Mesenchymal stem cell (in vitro differentiated cells and primary cell): ENCODE measurements around the gene CADPS.

Experiments used
- DNase-seq: peaks from one replicate; pipeline ENCODE4 v3.0.0-alpha.2; 2013
- H2AFZ ChIP-seq: one replicate; pipeline ENCODE4 v1.6.1; 2013; ENCODE audit warnings: low read depth, mild to moderate bottlenecking, control low read depth, inconsistent platforms, low read length, moderate library complexity
- H2AK5ac ChIP-seq: 2 replicates; pipeline ENCODE4 v1.6.1; 2013; ENCODE audit warnings: low read length, moderate library complexity, mild to moderate bottlenecking, inconsistent platforms; ENCODE audit not compliant: severe bottlenecking
- H2BK120ac ChIP-seq: one replicate; pipeline ENCODE4 v1.6.1; 2013; ENCODE audit warnings: low read depth, mild to moderate bottlenecking, inconsistent platforms, low read length, moderate library complexity
- H2BK12ac ChIP-seq, 2 experiments: one replicate each; pipeline ENCODE4 v1.6.1; 2013; ENCODE audit warnings: inconsistent platforms in 2 of 2, low read length in 2 of 2, mild to moderate bottlenecking in 2 of 2, moderate library complexity in 2 of 2, control low read depth in 1 of 2
- H2BK15ac ChIP-seq: one replicate; pipeline ENCODE4 v1.6.1; 2013; ENCODE audit warnings: mild to moderate bottlenecking, low read depth, inconsistent platforms; ENCODE audit not compliant: poor library complexity, severe bottlenecking
- H2BK5ac ChIP-seq: 2 replicates; pipeline ENCODE4 v1.6.1; 2013; ENCODE audit warnings: low read depth, mild to moderate bottlenecking, low read length, control low read depth, inconsistent platforms; ENCODE audit not compliant: poor library complexity, severe bottlenecking
- H3K14ac ChIP-seq, 2 experiments: one replicate each; pipeline ENCODE4 v1.6.1; 2013; ENCODE audit warnings: inconsistent platforms in 2 of 2, low read length in 2 of 2, control low read depth in 1 of 2, mild to moderate bottlenecking in 1 of 2, moderate library complexity in 1 of 2
- H3K18ac ChIP-seq, 2 experiments: one replicate each; pipeline ENCODE4 v1.6.1; 2013; ENCODE audit warnings: inconsistent platforms in 2 of 2, low read length in 2 of 2, control low read depth in 1 of 2, low read depth in 1 of 2, mild to moderate bottlenecking in 1 of 2
- H3K23ac ChIP-seq, 2 experiments: one replicate each; pipeline ENCODE4 v1.6.1; 2013; ENCODE audit warnings: inconsistent platforms in 2 of 2, low read length in 2 of 2, mild to moderate bottlenecking in 2 of 2, moderate library complexity in 2 of 2, control low read depth in 1 of 2
- H3K27ac ChIP-seq: 2 replicates; pipeline ENCODE4 v1.5.1; 2013; ENCODE audit warnings: mild to moderate bottlenecking, moderate library complexity, low read length, control low read depth, inconsistent platforms; ENCODE audit not compliant: poor library complexity, severe bottlenecking
- H3K27me3 ChIP-seq, 2 experiments: 2 replicates each; pipeline versions ENCODE4 v1.6.1 to v1.7.0; 2013; ENCODE audit warnings: low read length in 2 of 2, mild to moderate bottlenecking in 2 of 2, moderate library complexity in 2 of 2, control low read depth in 1 of 2, inconsistent platforms in 1 of 2; ENCODE audit not compliant: control insufficient read depth in 1 of 2, insufficient read depth in 1 of 2
- H3K36me3 ChIP-seq, 2 experiments: 2 replicates each; pipeline versions ENCODE4 v1.6.1 to v1.7.0; 2013; ENCODE audit warnings: low read length in 2 of 2, control low read depth in 1 of 2, inconsistent platforms in 1 of 2, low read depth in 1 of 2, mild to moderate bottlenecking in 1 of 2; ENCODE audit not compliant: insufficient read depth in 2 of 2, control insufficient read depth in 1 of 2
- H3K4ac ChIP-seq, 2 experiments: one replicate each; pipeline ENCODE4 v1.6.1; 2013; ENCODE audit warnings: inconsistent platforms in 2 of 2, low read length in 2 of 2, mild to moderate bottlenecking in 2 of 2, moderate library complexity in 2 of 2, control low read depth in 1 of 2, low read depth in 1 of 2
- H3K4me1 ChIP-seq: 2 replicates; pipeline ENCODE4 v1.6.1; 2013; ENCODE audit warnings: low read depth, low read length, control low read depth; ENCODE audit not compliant: control insufficient read depth, insufficient read depth
- H3K4me2 ChIP-seq: 2 replicates; pipeline ENCODE4 v1.6.1; 2013; ENCODE audit warnings: low read length, mild to moderate bottlenecking, inconsistent platforms; ENCODE audit not compliant: poor library complexity, severe bottlenecking
- H3K4me3 ChIP-seq, 2 experiments: 2 replicates each; pipeline versions ENCODE4 v1.5.1 to v1.7.0; 2013; ENCODE audit warnings: low read length in 2 of 2, mild to moderate bottlenecking in 2 of 2, control low read depth in 1 of 2, low read depth in 1 of 2; ENCODE audit not compliant: insufficient read depth in 1 of 2
- H3K79me1 ChIP-seq: replicated peaks from 2 replicates; pipeline ENCODE4 v1.6.1; 2013; ENCODE audit warnings: mild to moderate bottlenecking, control low read depth, low read length, inconsistent platforms; ENCODE audit not compliant: poor library complexity, severe bottlenecking
- H3K9ac ChIP-seq: 2 replicates; pipeline ENCODE4 v1.7.0; 2013; ENCODE audit warnings: mild to moderate bottlenecking, low read length, moderate library complexity
- H3K9me3 ChIP-seq: 2 replicates; pipeline ENCODE4 v1.7.0; 2013; ENCODE audit warnings: mild to moderate bottlenecking, low read length; ENCODE audit not compliant: control insufficient read depth
- H4K8ac ChIP-seq: one replicate; pipeline ENCODE4 v1.6.1; 2013; ENCODE audit warnings: inconsistent platforms, mild to moderate bottlenecking, low read length, moderate library complexity
- H4K91ac ChIP-seq: one replicate; pipeline ENCODE4 v1.6.1; 2013; ENCODE audit warnings: mild to moderate bottlenecking, low read length, inconsistent platforms
- WGBS: methylation state at CpG from one replicate; pipeline ENCODE4 v1.1.7; 2013; ENCODE audit warnings: mixed read lengths; 5-methylcytosine and 5-hydroxymethylcytosine counted together

The CADPS gene

GRCh38 chr3:62602129-62602770 lies 273.0 kb downstream of the CADPS start:
- Histone ChIP-seq H3K27me3 (no peaks in the 10 kb centered on the region), H3K4me1 (peaks cover 10% of the 10 kb centered on the region), H4K8ac (no peak overlapping the region), H3K9me3 (peaks cover 3% of the 10 kb centered on the region), H3K14ac (no peak overlapping the region), H2BK5ac (no peak overlapping the region), H2BK120ac (no peak overlapping the region), H3K23ac (no peak overlapping the region), H3K4me3 (no peak overlapping the region), H3K36me3 (no peaks in the 10 kb centered on the region), H3K9ac (no peak overlapping the region), H2BK15ac (no peak overlapping the region), H4K91ac (no peak overlapping the region), H3K27ac (peak overlapping the region; percentile 48), H3K4me2 (peak overlapping the region; percentile 40), H2BK12ac (peak overlapping the region in 1 of 2 experiments; percentile 18), H3K4ac (peak overlapping the region in 1 of 2 experiments; percentile 24), H3K79me1 (no peaks in the 10 kb centered on the region), H2AFZ (no peak overlapping the region), H2AK5ac (no peak overlapping the region), H3K18ac (peak overlapping the region in 1 of 2 experiments; percentile 49)
- DNase-seq = no peak
- WGBS = 82% methylated on average over 10 of the region's 10 CpGs

GRCh38 chr3:62601238-62602070 lies 273.8 kb downstream of the CADPS start:
- peaks cover 9% of the 10 kb centered on the region for H3K4me1 ChIP-seq
- no peak overlapping the region for H2AFZ ChIP-seq
- peak overlapping the region; percentile 12 for H3K27ac ChIP-seq
- no peaks in the 10 kb centered on the region for H3K27me3 ChIP-seq
- no peak overlapping the region for H3K4ac ChIP-seq
- no peaks in the 10 kb centered on the region for H3K36me3 ChIP-seq
- no peak overlapping the region for H3K18ac ChIP-seq
- no peak overlapping the region for H4K8ac ChIP-seq
- DNase-seq = peak; percentile 51
- no peaks in the 10 kb centered on the region for H3K9me3 ChIP-seq
- no peak overlapping the region for H2AK5ac ChIP-seq
- H2BK15ac ChIP-seq = no peak overlapping the region
- no peak overlapping the region for H4K91ac ChIP-seq
- H3K79me1 ChIP-seq = no peaks in the 10 kb centered on the region
- no peak overlapping the region for H3K4me3 ChIP-seq
- H2BK120ac ChIP-seq = no peak overlapping the region
- no peak overlapping the region for H3K23ac ChIP-seq
- H3K14ac ChIP-seq = no peak overlapping the region
- H3K9ac ChIP-seq = peak overlapping the region; percentile 13
- WGBS = 75% methylated on average over 6 of the region's 7 CpGs
- H2BK5ac ChIP-seq = no peak overlapping the region
- H2BK12ac ChIP-seq = no peak overlapping the region
- H3K4me2 ChIP-seq = no peak overlapping the region

GRCh38 chr3:62600033-62600432 lies 275.2 kb downstream of the CADPS start:
- Histone ChIP-seq H3K23ac (no peak overlapping the region), H3K18ac (no peak overlapping the region), H3K4me3 (no peak overlapping the region), H3K4me2 (no peak overlapping the region), H2AFZ (no peak overlapping the region), H3K9ac (no peak overlapping the region), H3K14ac (no peak overlapping the region), H3K79me1 (no peaks in the 10 kb centered on the region), H2BK120ac (no peak overlapping the region), H3K27ac (no peak overlapping the region), H2BK15ac (no peak overlapping the region), H3K4me1 (peaks cover 9% of the 10 kb centered on the region), H2BK5ac (no peak overlapping the region), H2AK5ac (peak overlapping the region; percentile 37), H2BK12ac (no peak overlapping the region), H3K9me3 (no peaks in the 10 kb centered on the region), H4K8ac (no peak overlapping the region), H3K27me3 (no peaks in the 10 kb centered on the region), H4K91ac (no peak overlapping the region), H3K36me3 (no peaks in the 10 kb centered on the region), H3K4ac (no peak overlapping the region)
- DNase-seq = no peak
- 86% methylated on average over 2 of the region's 2 CpGs for WGBS

- no peak for DNase-seq
- WGBS = 85% methylated on average over 4 of the region's 4 CpGs
- no peak overlapping the region for H3K4me3 ChIP-seq
- H4K91ac ChIP-seq = no peak overlapping the region
- no peak overlapping the region for H3K9ac ChIP-seq
- no peak overlapping the region for H2BK12ac ChIP-seq
- peaks cover 5% of the 10 kb centered on the region for H3K4me1 ChIP-seq
- H3K4ac ChIP-seq = no peak overlapping the region
- no peaks in the 10 kb centered on the region for H3K9me3 ChIP-seq
- H3K79me1 ChIP-seq = no peaks in the 10 kb centered on the region
- no peak overlapping the region for H3K27ac ChIP-seq
- H4K8ac ChIP-seq = no peak overlapping the region
- H3K14ac ChIP-seq = no peak overlapping the region
- no peak overlapping the region for H2BK120ac ChIP-seq
- H3K4me2 ChIP-seq = no peak overlapping the region
- H3K27me3 ChIP-seq = peaks cover 0 to 12% of the 10 kb centered on the region in 2 experiments
- no peak overlapping the region for H2AFZ ChIP-seq
- peak overlapping the region in 1 of 2 experiments; percentile 18 for H3K18ac ChIP-seq
- H2BK15ac ChIP-seq = no peak overlapping the region
- no peak overlapping the region for H3K23ac ChIP-seq
- H2BK5ac ChIP-seq = no peak overlapping the region
- H2AK5ac ChIP-seq = no peak overlapping the region
- H3K36me3 ChIP-seq = no peaks in the 10 kb centered on the region
These were observed 277.7 kb downstream of the CADPS start for GRCh38 chr3:62597491-62597890.
